ENCODE measurements around the gene PROCA1. TPM values are rescaled to one million over a fixed set of nuclear protein-coding genes. Genes with fewer than 3 reads are reported as not detected.

PROCA1 gene
- total and polyA plus RNA-seq, 2 donors from 2014 or later = 3.4 to 3.5 TPM

DNA sequence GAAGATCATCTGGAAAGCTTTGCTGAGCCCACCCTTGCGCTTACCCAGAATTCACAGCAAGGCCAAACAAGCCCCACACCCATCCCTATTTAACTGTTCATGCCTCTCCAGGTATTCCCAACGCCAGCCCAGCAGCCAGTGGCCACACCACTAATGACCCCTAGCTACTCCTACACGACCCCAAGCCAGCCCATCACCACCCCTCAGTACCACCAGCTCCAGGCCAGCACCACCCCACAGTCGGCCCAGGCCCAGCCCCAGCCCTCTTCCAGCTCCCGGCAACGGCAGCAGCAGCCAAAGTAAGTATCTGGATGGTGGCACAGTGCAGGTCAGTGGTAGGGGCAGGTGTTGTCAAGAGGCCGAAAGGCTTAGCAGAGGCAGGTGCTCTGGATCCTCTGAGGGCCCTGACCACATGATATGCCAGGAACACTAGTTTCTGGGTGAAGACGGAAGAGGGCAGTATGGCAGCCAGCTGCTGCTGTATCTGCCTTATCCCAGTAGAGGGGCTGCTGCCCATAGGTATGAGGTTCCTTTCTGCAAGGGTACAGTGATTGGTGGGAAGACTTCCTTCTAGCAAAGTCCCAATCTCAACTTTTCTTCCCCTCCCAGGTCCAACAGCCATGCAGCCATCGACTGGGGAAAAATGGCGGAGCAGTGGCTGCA is 10.7 kb downstream of the PROCA1 start:
- intact Hi-C loops (cut with DNase I) = no loop called here
- peaks cover 2 to 64% (median 57%) of the 10 kb centered on the region in 3 donors for H3K36me3 ChIP-seq (ENCODE audit: control insufficient read depth in 2 of 3, insufficient read depth in 3 of 3, low read length in 3 of 3)
- H3K27ac ChIP-seq (ENCODE audit: low read depth in 2 of 2, low read length in 2 of 2) = no peak overlapping the region
- H3K4me3 ChIP-seq (ENCODE audit: low read length in 3 of 3) = no peak overlapping the region
- no peak overlapping the region for H3K9ac ChIP-seq (ENCODE audit: low read length in 3 of 3)
- DNase-seq (no peak), FAIRE-seq (no peak)
- H3K9me3 ChIP-seq (ENCODE audit: control insufficient read depth in 2 of 3, insufficient read depth in 1 of 3, low read length in 3 of 3) = no peaks in the 10 kb centered on the region
- H3K27me3 ChIP-seq (ENCODE audit: control insufficient read depth, insufficient read depth, low read length) = no peaks in the 10 kb centered on the region
- TF ChIP-seq, protein P1, sequence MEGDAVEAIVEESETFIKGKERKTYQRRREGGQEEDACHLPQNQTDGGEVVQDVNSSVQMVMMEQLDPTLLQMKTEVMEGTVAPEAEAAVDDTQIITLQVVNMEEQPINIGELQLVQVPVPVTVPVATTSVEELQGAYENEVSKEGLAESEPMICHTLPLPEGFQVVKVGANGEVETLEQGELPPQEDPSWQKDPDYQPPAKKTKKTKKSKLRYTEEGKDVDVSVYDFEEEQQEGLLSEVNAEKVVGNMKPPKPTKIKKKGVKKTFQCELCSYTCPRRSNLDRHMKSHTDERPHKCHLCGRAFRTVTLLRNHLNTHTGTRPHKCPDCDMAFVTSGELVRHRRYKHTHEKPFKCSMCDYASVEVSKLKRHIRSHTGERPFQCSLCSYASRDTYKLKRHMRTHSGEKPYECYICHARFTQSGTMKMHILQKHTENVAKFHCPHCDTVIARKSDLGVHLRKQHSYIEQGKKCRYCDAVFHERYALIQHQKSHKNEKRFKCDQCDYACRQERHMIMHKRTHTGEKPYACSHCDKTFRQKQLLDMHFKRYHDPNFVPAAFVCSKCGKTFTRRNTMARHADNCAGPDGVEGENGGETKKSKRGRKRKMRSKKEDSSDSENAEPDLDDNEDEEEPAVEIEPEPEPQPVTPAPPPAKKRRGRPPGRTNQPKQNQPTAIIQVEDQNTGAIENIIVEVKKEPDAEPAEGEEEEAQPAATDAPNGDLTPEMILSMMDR (IDR thresholded peaks at IDR 0.05; ENCODE audit: borderline replicate concordance, extremely low read depth, insufficient read depth) = no peak
- peaks cover 0 to 10% (median 3%) of the 10 kb centered on the region in 3 donors for H3K4me1 ChIP-seq (ENCODE audit: control insufficient read depth in 2 of 3, insufficient read depth in 2 of 3, low read depth in 1 of 3, low read length in 3 of 3)

DNA sequence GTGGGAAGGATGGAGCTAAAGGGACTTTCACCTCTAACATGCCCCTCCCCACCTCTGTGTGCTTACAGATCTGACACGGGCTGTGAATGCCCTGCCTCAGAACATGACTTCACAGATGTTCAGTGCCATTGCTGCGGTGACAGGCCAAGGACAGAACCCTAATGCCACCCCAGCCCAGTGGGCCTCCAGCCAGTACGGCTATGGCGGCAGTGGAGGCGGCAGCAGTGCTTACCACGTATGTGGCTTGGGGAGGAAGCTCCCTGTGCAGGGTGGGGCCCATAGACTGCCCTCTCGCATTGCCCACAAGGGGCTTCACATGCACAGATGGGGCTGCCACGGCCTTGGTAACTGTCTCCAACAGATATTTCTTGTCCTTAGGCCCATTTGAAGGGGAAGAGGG is 11.4 kb downstream of the PROCA1 start:
- H3K4me1 ChIP-seq (ENCODE audit: control insufficient read depth in 2 of 3, insufficient read depth in 2 of 3, low read depth in 1 of 3, low read length in 3 of 3) = peaks cover 0 to 10% (median 3%) of the 10 kb centered on the region in 3 donors
- no peak overlapping the region for H3K4me3 ChIP-seq (ENCODE audit: low read length in 3 of 3)
- no peak for FAIRE-seq
- H3K9ac ChIP-seq (ENCODE audit: low read length in 3 of 3) = no peak overlapping the region
- peaks cover 2 to 70% (median 62%) of the 10 kb centered on the region in 3 donors for H3K36me3 ChIP-seq (ENCODE audit: control insufficient read depth in 2 of 3, insufficient read depth in 3 of 3, low read length in 3 of 3)
- no peak for DNase-seq
- TF ChIP-seq, protein P1 (IDR thresholded peaks at IDR 0.05; ENCODE audit: borderline replicate concordance, extremely low read depth, insufficient read depth) = no peak
- no peak overlapping the region for H3K27ac ChIP-seq (ENCODE audit: low read depth in 2 of 2, low read length in 2 of 2)
- H3K27me3 ChIP-seq (ENCODE audit: control insufficient read depth, insufficient read depth, low read length) = no peaks in the 10 kb centered on the region
- intact Hi-C loops (cut with DNase I) = no loop called here
- no peaks in the 10 kb centered on the region for H3K9me3 ChIP-seq (ENCODE audit: control insufficient read depth in 2 of 3, insufficient read depth in 1 of 3, low read length in 3 of 3)

DNA sequence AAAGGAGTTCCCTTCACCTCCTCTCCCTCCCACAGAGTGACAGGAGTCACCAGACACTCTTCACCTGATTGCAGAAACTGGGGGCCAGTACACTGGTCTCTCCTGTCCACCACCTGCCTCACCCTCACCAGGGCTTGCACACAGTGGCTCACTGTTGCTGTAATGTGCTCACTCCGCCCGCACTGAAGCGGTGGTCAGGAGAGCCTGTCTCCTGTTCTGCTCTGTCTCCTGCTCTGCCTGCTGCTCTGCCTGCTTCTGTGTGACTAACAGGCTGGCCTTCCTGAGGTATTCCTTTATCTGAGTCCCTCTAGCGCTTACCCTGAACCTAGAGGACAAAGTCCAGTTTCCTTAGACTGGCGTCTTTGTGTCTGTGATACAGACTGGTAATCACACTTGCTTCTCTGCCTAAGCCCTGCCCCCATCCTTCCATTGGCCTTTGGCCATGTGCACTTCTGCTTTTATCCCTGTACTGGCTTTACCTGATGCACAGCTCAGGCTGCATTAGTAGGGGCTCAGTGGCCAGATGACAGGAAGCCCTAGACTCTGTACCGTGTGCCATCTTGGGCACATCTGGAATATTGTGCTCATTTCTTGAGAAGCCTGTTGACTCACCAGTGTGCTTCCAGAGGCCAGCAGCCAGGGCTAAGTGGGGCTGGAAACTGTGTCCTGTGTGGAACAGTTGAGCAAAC is 13.3 kb downstream of the PROCA1 start:
- no peak overlapping the region for H3K4me3 ChIP-seq (ENCODE audit: low read length in 3 of 3)
- H3K27ac ChIP-seq (ENCODE audit: low read depth in 2 of 2, low read length in 2 of 2) = peak overlapping the region in 1 of 2 donors; percentile 7
- DNase-seq (peak in 4 of 5 donors; percentile 6 to 72 (median 36)), FAIRE-seq (no peak)
- no peaks in the 10 kb centered on the region for H3K9me3 ChIP-seq (ENCODE audit: control insufficient read depth in 2 of 3, insufficient read depth in 1 of 3, low read length in 3 of 3)
- H3K4me1 ChIP-seq (ENCODE audit: control insufficient read depth in 2 of 3, insufficient read depth in 2 of 3, low read depth in 1 of 3, low read length in 3 of 3) = peaks cover 0 to 10% (median 3%) of the 10 kb centered on the region in 3 donors
- no peak overlapping the region for H3K9ac ChIP-seq (ENCODE audit: low read length in 3 of 3)
- peaks cover 2 to 86% (median 80%) of the 10 kb centered on the region in 3 donors for H3K36me3 ChIP-seq (ENCODE audit: control insufficient read depth in 2 of 3, insufficient read depth in 3 of 3, low read length in 3 of 3)
- intact Hi-C loops (cut with DNase I) = no loop called here
- H3K27me3 ChIP-seq (ENCODE audit: control insufficient read depth, insufficient read depth, low read length) = no peaks in the 10 kb centered on the region
- TF ChIP-seq, protein P1 (IDR thresholded peaks at IDR 0.05; ENCODE audit: borderline replicate concordance, extremely low read depth, insufficient read depth) = no peak
